ENCODE data around the gene CSRP3.

GRCh38 chr11:19237813-19238212 lies 36.0 kb upstream of the CSRP3 start:
- no peak for TF ChIP-seq POLR2A (IDR thresholded peaks at IDR 0.05)
- TF ChIP-seq CTCF (IDR thresholded peaks at IDR 0.05): no peak

All from testis (tissue), 2 donors.